NCI-H748 (cell line): ENCODE measurements around the gene RAB6D.
A peak's percentile ranks its signal among the peaks of the same experiment; 100 is the strongest.
"Not testable (repeated sequence)": the region's sequence is repeated elsewhere in the genome, so short reads cannot be mapped to it uniquely, and the experiment has no call there.

Experiments
- DNase-seq: peaks from one replicate; lab custom pipeline; 2025; ENCODE audit not compliant: unreplicated experiment; lab: John Stamatoyannopoulos, UW

RAB6D gene

GRCh38 chr2:131363703-131364186, at the start of gene RAB6D:
TSS of gene RAB6D (minus strand) at chr2:131364168. CDS start at chr2:131363720, 448 bp downstream.
- DNase-seq: peak; percentile 5

GRCh38 chr2:131413148-131413747, 49.3 kb upstream of the RAB6D start:
- DNase-seq: peak; percentile 66

GRCh38 chr2:131410173-131410572, 46.2 kb upstream of the RAB6D start:
- no peak for DNase-seq

- DNase-seq: no peak
Observed at GRCh38 chr2:131408778-131409177, 44.8 kb upstream of the RAB6D start.

GRCh38 chr2:131408207-131408606, 44.2 kb upstream of the RAB6D start:
- DNase-seq: no peak

- no peak for DNase-seq
Observed at GRCh38 chr2:131404753-131405152, 40.8 kb upstream of the RAB6D start.

- DNase-seq: no peak
Observed at GRCh38 chr2:131402320-131403039, 38.5 kb upstream of the RAB6D start.

GRCh38 chr2:131400849-131401248, 36.9 kb upstream of the RAB6D start:
- no peak for DNase-seq

GRCh38 chr2:131400441-131400840, 36.5 kb upstream of the RAB6D start:
- not testable (repeated sequence) for DNase-seq

- not testable (repeated sequence) for DNase-seq
Observed at GRCh38 chr2:131396209-131396608, 32.2 kb upstream of the RAB6D start.

GRCh38 chr2:131395024-131395645, 31.2 kb upstream of the RAB6D start:
- DNase-seq: not testable (repeated sequence)

GRCh38 chr2:131394147-131394931, 30.4 kb upstream of the RAB6D start:
- no peak for DNase-seq

GRCh38 chr2:131391953-131392352, 28.0 kb upstream of the RAB6D start:
- DNase-seq: not testable (repeated sequence)

GRCh38 chr2:131391471-131391870, 27.5 kb upstream of the RAB6D start:
- DNase-seq: not testable (repeated sequence)

- DNase-seq: not testable (repeated sequence)
Observed at GRCh38 chr2:131390495-131391130, 26.6 kb upstream of the RAB6D start.

GRCh38 chr2:131389657-131390056, 25.7 kb upstream of the RAB6D start:
- DNase-seq: no peak

GRCh38 chr2:131388834-131389233, 24.9 kb upstream of the RAB6D start:
- DNase-seq: not testable (repeated sequence)

GRCh38 chr2:131373111-131373510, 9.1 kb upstream of the RAB6D start:
- DNase-seq: not testable (repeated sequence)

GRCh38 chr2:131369954-131370353, 6.0 kb upstream of the RAB6D start:
- DNase-seq: no peak

- not testable (repeated sequence) for DNase-seq
Observed at GRCh38 chr2:131368493-131369066, 4.6 kb upstream of the RAB6D start.
